GM23248 (cell line): ENCODE results near the gene RFESD. TPM values are rescaled to one million over a fixed set of nuclear protein-coding genes. Genes with fewer than 3 reads are reported as not detected.

Experiments
- DNase-seq: peaks from one replicate; pipeline ENCODE4 v3.0.0-alpha.2; 2015
- H2AFZ ChIP-seq: fragments of 200-600 bp; sonication (generic); 2 replicates; pipeline ENCODE4 v1.6.1; 2016; ENCODE audit warnings: antibody characterized with exemption
- H3F3A ChIP-seq: fragments of 200-600 bp; sonication (generic); 2 replicates; pipeline ENCODE4 v1.6.1; 2016; ENCODE audit warnings: mild to moderate bottlenecking, antibody characterized with exemption, mixed run types; ENCODE audit not compliant: insufficient read depth
- H3K27ac ChIP-seq: fragments of 200-600 bp; sonication (generic); 2 replicates; pipeline ENCODE4 v1.5.1; 2016; ENCODE audit warnings: mild to moderate bottlenecking
- H3K27me3 ChIP-seq: fragments of 200-600 bp; sonication (generic); replicated peaks from 2 replicates; pipeline ENCODE4 v1.6.1; 2016; ENCODE audit warnings: mild to moderate bottlenecking; ENCODE audit not compliant: insufficient read depth
- H3K36me3 ChIP-seq: fragments of 200-600 bp; sonication (generic); 2 replicates; pipeline ENCODE4 v1.6.1; 2016; ENCODE audit warnings: low read depth, mild to moderate bottlenecking
- H3K4me1 ChIP-seq: fragments of 200-600 bp; sonication (generic); 2 replicates; pipeline ENCODE4 v1.6.1; 2016; ENCODE audit warnings: mild to moderate bottlenecking; ENCODE audit not compliant: insufficient read depth
- H3K4me2 ChIP-seq: fragments of 200-600 bp; sonication (generic); one replicate; pipeline ENCODE4 v1.6.1; 2016; ENCODE audit warnings: mild to moderate bottlenecking; ENCODE audit not compliant: unreplicated experiment
- H3K4me3 ChIP-seq: fragments of 200-600 bp; sonication (generic); 2 replicates; pipeline ENCODE4 v1.5.1; 2016; ENCODE audit warnings: mild to moderate bottlenecking
- H3K79me2 ChIP-seq: fragments of 200-600 bp; sonication (generic); 2 replicates; pipeline ENCODE4 v1.6.1; 2016; ENCODE audit warnings: mild to moderate bottlenecking; ENCODE audit not compliant: insufficient read depth
- H3K9ac ChIP-seq: fragments of 200-600 bp; sonication (generic); 2 replicates; pipeline ENCODE4 v1.6.1; 2016; ENCODE audit warnings: mild to moderate bottlenecking
- H3K9me2 ChIP-seq: fragments of 200-600 bp; sonication (generic); 2 replicates; pipeline ENCODE4 v1.6.1; 2016; ENCODE audit warnings: mixed run types, mild to moderate bottlenecking, moderate library complexity; ENCODE audit not compliant: insufficient read depth
- H3K9me3 ChIP-seq: fragments of 200-600 bp; sonication (generic); one replicate; pipeline ENCODE4 v1.6.1; 2017; ENCODE audit warnings: low read depth
- H4K20me1 ChIP-seq: fragments of 200-600 bp; sonication (generic); 2 replicates; pipeline ENCODE4 v1.6.0; 2016; ENCODE audit not compliant: insufficient read depth
- EZH2 ChIP-seq: fragments of 200-600 bp; sonication (generic); IDR thresholded peaks from 2 replicates; pipeline ENCODE4 v1.6.1; 2018; ENCODE audit warnings: antibody characterized with exemption, mild to moderate bottlenecking; ENCODE audit not compliant: insufficient read depth, poor library complexity, severe bottlenecking
- EZH2phosphoT487 ChIP-seq: fragments of 200-600 bp; sonication (generic); IDR thresholded peaks from 2 replicates; pipeline ENCODE4 v1.6.1; 2018; ENCODE audit warnings: antibody characterized with exemption, moderate library complexity, mild to moderate bottlenecking, low read depth; ENCODE audit not compliant: insufficient read depth
- WGBS, 2 experiments: methylation state at CpG; one replicate each; pipeline ENCODE4 v1.1.6; 2015 to 2017; ENCODE audit warnings: low lambda C conversion rate in 2 of 2, low coverage in 1 of 2; ENCODE audit errors: missing lambda C conversion rate in 2 of 2; 5-methylcytosine and 5-hydroxymethylcytosine counted together
- in situ Hi-C: fragments of 300-500 bp; cut with MboI; formaldehyde crosslinking; loops from 2 replicates; pipeline ENCODE4 v1.15.0; 2020
- polyA plus RNA-seq: library from polyadenylated mRNA; unstranded; fragments of >200 nt; fragmentation: Nextera tagmentation; extraction: Ambion mirVana; gene quantifications from 2 replicates; pipeline ENCODE4 v1.2.1, GENCODE V29; 2016
- total RNA-seq: library from RNA; depleted of rRNA; stranded (reverse); fragments of >200 nt; shearing (Covaris generic); gene quantifications from 2 replicates; pipeline ENCODE4 v1.2.3, GENCODE V29; 2014; rRNA removed

RFESD gene
- total RNA-seq (0.38 and 1.2 TPM in 2 replicates), polyA plus RNA-seq (4.6 and 6.6 TPM in 2 replicates)

- in situ Hi-C loops, result no loop called here
Observed at GRCh38 chr5:95646569-95647431, at the start of gene RFESD. Gene RFESD, plus strand, starts transcription at chr5:95646777. Its CDS starts 5,495 bp downstream, at chr5:95652272.

DNA sequence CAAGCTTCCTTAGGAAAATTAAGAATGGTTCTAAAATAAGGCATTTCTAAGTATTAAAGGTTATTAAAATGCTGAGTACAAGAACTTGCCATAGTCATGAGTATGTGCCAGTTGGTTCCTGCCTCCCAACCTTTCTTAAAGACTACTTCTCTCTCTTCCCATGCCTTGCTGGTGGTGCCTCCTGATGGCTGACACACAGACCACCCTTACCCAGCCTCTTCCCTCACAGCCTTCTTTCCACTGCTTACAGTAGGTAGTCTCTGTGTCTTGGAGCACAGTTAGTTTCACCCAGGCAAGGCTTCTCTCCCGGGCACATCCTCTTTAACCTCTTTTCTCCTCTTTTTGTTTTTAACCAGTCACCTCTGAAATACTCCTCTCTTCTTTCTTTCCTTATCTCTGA, 47.3 kb upstream of the RFESD start:
- H3K9ac ChIP-seq, result no peak overlapping the region
- H3K4me1 ChIP-seq, result peaks cover 12% of the 10 kb centered on the region; the same call in 1 of the 2 replicates
- H3K9me3 ChIP-seq, result no peaks in the 10 kb centered on the region
- no peak overlapping the region for H3K27ac ChIP-seq
- no peak for DNase-seq
- peaks cover 8% of the 10 kb centered on the region; the same call in 1 of the 2 replicates for H3K36me3 ChIP-seq
- H2AFZ ChIP-seq, result no peak overlapping the region
- H3K79me2 ChIP-seq, result no peaks in the 10 kb centered on the region
- H3K9me2 ChIP-seq, result no peaks in the 10 kb centered on the region
- H3K4me2 ChIP-seq, result no peak overlapping the region
- WGBS, 2 experiments, result 94 to 100% methylated on average over 1 of the region's 1 CpG
- TF ChIP-seq EZH2 (no peak), EZH2phosphoT487 (no peak)
- no peak overlapping the region for H3K4me3 ChIP-seq
- no peaks in the 10 kb centered on the region for H4K20me1 ChIP-seq
- H3F3A ChIP-seq, result no peaks in the 10 kb centered on the region
- H3K27me3 ChIP-seq, result no peaks in the 10 kb centered on the region
- in situ Hi-C loops, result no loop called here

More at GRCh38 chr5:95646569-95647431, at the start of gene RFESD:
- TF ChIP-seq EZH2phosphoT487, result no peak
- no peak for TF ChIP-seq EZH2
- Histone ChIP-seq H3K9me3 (no peaks in the 10 kb centered on the region), H3K79me2 (no peaks in the 10 kb centered on the region; the same call in 1 of the 2 replicates), H3K27ac (peak within 1 kb of the TSS; percentile 73), H3K9me2 (no peaks in the 10 kb centered on the region), H3K4me1 (peaks cover 5% of the 10 kb centered on the region; the same call in 1 of the 2 replicates), H4K20me1 (no peaks in the 10 kb centered on the region), H3K9ac (peak within 1 kb of the TSS; percentile 86), H2AFZ (peak within 1 kb of the TSS; percentile 89), H3K36me3 (no peaks in the 10 kb centered on the region), H3K4me2 (peak within 1 kb of the TSS; percentile 81), H3K27me3 (no peaks in the 10 kb centered on the region), H3F3A (peaks cover 29% of the 10 kb centered on the region), H3K4me3 (peak within 1 kb of the TSS; percentile 75)
- peak; percentile 99 for DNase-seq
- 4% methylated on average over 53 to 59 of the region's 60 CpGs for WGBS, 2 experiments

DNA sequence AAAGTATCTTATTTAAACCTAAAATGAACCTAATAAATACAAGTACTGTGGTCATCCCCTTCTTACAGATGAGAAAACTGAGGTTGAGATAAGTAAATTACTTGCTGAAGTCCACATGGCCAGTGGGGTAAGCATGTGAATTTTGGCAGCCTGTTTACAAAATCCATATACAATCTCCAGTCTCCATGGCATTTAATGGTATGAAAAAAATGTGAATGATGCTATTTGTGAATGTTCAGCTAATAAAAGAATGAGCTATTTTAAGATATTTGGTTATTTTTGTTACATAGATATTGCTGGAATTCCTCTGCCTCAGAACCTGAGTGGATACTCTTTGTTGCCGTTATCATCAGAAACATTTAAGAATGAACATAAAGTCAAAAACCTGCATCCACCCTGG, 46.0 kb upstream of the RFESD start:
- no peak for TF ChIP-seq EZH2phosphoT487
- no peak for TF ChIP-seq EZH2
- H3K9ac ChIP-seq, result no peak overlapping the region
- DNase-seq, result peak; percentile 32
- no peaks in the 10 kb centered on the region for H3K9me2 ChIP-seq
- no peak overlapping the region for H3K27ac ChIP-seq
- H3K4me1 ChIP-seq, result peaks cover 12% of the 10 kb centered on the region; the same call in 1 of the 2 replicates
- H3K36me3 ChIP-seq, result peaks cover 8% of the 10 kb centered on the region
- no peaks in the 10 kb centered on the region for H3K9me3 ChIP-seq
- no peaks in the 10 kb centered on the region for H4K20me1 ChIP-seq
- no peak overlapping the region for H3K4me3 ChIP-seq
- H3K27me3 ChIP-seq, result no peaks in the 10 kb centered on the region
- H3K4me2 ChIP-seq, result no peak overlapping the region
- in situ Hi-C loops, result no loop called here
- H3K79me2 ChIP-seq, result no peaks in the 10 kb centered on the region
- no peak overlapping the region for H2AFZ ChIP-seq
- H3F3A ChIP-seq, result no peaks in the 10 kb centered on the region
- WGBS, 2 experiments, result 66 to 68% methylated on average over 1 of the region's 1 CpG

- Histone ChIP-seq H3F3A (no peaks in the 10 kb centered on the region), H3K9ac (no peak overlapping the region), H4K20me1 (no peaks in the 10 kb centered on the region), H3K4me3 (no peak overlapping the region), H3K9me2 (no peaks in the 10 kb centered on the region), H3K4me1 (peaks cover 4% of the 10 kb centered on the region; the same call in 1 of the 2 replicates), H3K9me3 (no peaks in the 10 kb centered on the region), H2AFZ (no peak overlapping the region), H3K27ac (no peak overlapping the region), H3K4me2 (no peak overlapping the region), H3K79me2 (no peaks in the 10 kb centered on the region), H3K27me3 (no peaks in the 10 kb centered on the region), H3K36me3 (peaks cover 8% of the 10 kb centered on the region)
- DNase-seq, result no peak
- 99 to 100% methylated on average over 5 of the region's 5 CpGs for WGBS, 2 experiments
- in situ Hi-C loops, result no loop called here
- no peak for TF ChIP-seq EZH2
- no peak for TF ChIP-seq EZH2phosphoT487
Observed at GRCh38 chr5:95605786-95606185, 40.8 kb upstream of the RFESD start.
